Esophagus squamous epithelium (tissue), 4 donors: Measurements from ENCODE around the gene SKP1.

Source experiments
- CTCF ChIP-seq, 6 experiments: fragments of 450-650 bp in 4 of 6; fragments of 200-600 bp in 2 of 6; sonication (generic) in 2 of 6; IDR thresholded peaks; one replicate each; pipeline ENCODE4 v1.5.1; 2016 to 2019; ENCODE audit warnings: antibody characterized with exemption in 6 of 6, mild to moderate bottlenecking in 4 of 6, moderate library complexity in 4 of 6
- POLR2A ChIP-seq, 4 donors: fragments of 450-650 bp; IDR thresholded peaks; one replicate each; pipeline ENCODE4 v1.6.1; 2017; ENCODE audit warnings: antibody characterized with exemption in 4 of 4, mild to moderate bottlenecking in 4 of 4, moderate library complexity in 3 of 4

- TF ChIP-seq CTCF (IDR thresholded peaks at IDR 0.05) = no peak
- TF ChIP-seq POLR2A (IDR thresholded peaks at IDR 0.05) = no peak
Observed at GRCh38 chr5:134136221-134136631, 40.5 kb downstream of the SKP1 start.
